Measurements from ENCODE around the gene SP3.

Gene SP3

DNA sequence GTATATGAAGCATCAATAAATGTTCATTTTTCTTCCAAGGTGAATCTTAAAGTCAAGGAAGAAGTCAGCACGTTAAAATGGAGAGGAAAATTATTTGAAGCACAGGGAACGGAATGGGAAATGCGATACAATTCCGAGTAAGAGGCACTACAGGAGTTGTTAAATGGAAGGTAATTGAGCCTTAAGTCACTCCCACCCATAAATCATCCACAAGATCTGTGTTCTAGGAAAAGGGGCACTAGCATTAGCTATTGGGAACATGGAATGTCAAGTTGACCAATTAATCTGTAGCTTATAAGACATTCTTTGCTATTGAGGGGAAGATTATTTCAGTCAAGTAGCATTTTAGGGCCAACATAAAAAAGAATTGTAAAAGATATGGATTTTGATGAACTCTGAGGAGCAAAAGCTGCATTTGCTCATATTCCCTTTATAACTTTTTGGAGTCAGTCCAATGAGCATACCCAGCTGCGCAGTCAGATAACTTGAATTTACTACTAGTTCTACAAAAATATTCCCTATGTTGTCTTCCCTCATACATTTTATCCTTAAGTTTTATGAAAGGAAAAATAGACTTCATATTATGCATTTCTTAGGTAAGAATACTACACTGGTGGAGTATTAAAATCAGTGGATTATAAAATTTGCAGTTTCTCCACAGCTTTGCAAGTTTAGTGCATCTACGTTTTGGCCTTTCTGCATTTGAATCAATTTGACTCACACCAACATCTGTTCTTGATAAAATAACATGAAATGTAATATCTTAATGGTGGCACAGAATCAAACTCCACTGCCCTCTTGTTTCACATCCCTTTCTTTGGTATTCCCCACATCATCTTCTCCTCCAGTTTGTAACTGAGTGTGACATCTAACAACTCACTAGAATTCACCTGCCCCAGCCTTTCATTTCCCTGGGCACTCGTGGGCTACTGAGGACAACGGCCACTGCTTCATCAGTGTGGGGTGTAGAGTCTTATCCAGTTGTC is 95.6 kb downstream of the SP3 start:
- CTCF ChIA-PET, result interaction anchor here (1.0 to 1.8 kb wide), 2 partner anchors 40 to 118 kb away, joined by 3 read pairs; no protein-coding TSS in a partner anchor
- DNase-seq (ENCODE audit: extremely low spot score), result no peak
- TF ChIP-seq, protein P1, sequence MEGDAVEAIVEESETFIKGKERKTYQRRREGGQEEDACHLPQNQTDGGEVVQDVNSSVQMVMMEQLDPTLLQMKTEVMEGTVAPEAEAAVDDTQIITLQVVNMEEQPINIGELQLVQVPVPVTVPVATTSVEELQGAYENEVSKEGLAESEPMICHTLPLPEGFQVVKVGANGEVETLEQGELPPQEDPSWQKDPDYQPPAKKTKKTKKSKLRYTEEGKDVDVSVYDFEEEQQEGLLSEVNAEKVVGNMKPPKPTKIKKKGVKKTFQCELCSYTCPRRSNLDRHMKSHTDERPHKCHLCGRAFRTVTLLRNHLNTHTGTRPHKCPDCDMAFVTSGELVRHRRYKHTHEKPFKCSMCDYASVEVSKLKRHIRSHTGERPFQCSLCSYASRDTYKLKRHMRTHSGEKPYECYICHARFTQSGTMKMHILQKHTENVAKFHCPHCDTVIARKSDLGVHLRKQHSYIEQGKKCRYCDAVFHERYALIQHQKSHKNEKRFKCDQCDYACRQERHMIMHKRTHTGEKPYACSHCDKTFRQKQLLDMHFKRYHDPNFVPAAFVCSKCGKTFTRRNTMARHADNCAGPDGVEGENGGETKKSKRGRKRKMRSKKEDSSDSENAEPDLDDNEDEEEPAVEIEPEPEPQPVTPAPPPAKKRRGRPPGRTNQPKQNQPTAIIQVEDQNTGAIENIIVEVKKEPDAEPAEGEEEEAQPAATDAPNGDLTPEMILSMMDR (IDR thresholded peaks at IDR 0.05; ENCODE audit: control extremely low read depth, extremely low read depth, low read depth, missing control alignments), result no peak
- POLR2A ChIA-PET, result no interaction called here

DNA sequence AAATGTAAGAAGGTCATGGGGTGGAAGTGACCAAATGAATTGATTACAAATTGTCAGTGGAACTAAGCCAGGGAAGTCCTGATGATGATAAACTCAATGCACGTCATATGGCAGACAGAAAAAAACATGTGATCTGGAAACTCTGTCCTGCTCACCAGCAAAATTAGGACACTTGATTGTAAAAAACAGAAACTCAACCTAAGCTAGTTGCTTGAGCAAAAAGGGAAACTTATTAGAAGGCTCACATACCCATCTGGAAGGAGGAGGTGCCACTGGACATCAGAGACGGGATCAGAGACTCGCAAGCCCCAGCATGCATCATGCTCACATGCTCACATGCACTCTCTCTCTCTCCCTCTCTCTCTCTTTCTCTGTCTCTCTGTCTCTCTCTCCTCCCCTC is 96.8 kb downstream of the SP3 start:
- DNase-seq (ENCODE audit: extremely low spot score), result no peak
- TF ChIP-seq, protein P1 (IDR thresholded peaks at IDR 0.05; ENCODE audit: control extremely low read depth, extremely low read depth, low read depth, missing control alignments), result no peak
- CTCF ChIA-PET, result no interaction called here
- POLR2A ChIA-PET, result no interaction called here

DNA sequence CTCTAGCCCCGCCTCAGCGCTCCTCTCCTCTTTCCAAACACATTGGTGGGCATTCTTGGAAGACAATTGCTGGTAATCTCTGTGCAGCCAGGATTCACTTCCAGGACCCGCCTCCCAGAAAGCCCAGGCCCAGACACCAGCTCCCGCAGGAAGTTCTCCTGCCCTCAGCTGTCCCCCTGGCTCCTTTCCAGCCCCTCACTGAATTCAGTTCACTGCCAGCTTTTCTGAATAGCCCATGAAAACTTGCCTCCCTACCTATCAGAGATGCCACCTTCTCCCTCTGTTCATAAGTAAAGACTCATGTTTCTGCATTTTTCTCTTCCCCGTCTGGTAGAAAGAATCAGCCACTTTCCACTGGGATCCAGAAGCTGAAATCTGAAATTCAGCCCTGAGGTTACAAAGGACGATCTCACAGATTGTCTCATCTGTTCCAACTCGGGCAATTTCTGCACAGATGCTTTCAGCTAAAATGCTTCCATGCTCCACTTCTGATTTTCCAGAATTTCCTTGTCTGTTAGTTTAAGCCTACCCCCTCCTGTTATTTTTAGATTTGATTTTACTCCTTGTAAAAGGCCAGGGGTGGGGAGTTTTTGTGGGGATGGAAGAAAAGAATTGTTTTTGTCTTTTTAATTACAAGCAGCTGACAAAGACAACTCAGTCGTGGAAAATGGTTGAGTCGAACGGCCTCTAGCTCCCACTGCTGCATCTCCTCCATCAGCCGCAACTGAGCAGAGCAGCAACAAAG is 98.1 kb downstream of the SP3 start:
- DNase-seq (ENCODE audit: extremely low spot score), result no peak
- ChIA-PET POLR2A (no interaction called here), CTCF (interaction anchor here (1.2 kb wide), 1 partner anchor 12 kb away, joined by 3 read pairs; no protein-coding TSS in a partner anchor)
- TF ChIP-seq, protein P1 (IDR thresholded peaks at IDR 0.05; ENCODE audit: control extremely low read depth, extremely low read depth, low read depth, missing control alignments), result no peak

DNA sequence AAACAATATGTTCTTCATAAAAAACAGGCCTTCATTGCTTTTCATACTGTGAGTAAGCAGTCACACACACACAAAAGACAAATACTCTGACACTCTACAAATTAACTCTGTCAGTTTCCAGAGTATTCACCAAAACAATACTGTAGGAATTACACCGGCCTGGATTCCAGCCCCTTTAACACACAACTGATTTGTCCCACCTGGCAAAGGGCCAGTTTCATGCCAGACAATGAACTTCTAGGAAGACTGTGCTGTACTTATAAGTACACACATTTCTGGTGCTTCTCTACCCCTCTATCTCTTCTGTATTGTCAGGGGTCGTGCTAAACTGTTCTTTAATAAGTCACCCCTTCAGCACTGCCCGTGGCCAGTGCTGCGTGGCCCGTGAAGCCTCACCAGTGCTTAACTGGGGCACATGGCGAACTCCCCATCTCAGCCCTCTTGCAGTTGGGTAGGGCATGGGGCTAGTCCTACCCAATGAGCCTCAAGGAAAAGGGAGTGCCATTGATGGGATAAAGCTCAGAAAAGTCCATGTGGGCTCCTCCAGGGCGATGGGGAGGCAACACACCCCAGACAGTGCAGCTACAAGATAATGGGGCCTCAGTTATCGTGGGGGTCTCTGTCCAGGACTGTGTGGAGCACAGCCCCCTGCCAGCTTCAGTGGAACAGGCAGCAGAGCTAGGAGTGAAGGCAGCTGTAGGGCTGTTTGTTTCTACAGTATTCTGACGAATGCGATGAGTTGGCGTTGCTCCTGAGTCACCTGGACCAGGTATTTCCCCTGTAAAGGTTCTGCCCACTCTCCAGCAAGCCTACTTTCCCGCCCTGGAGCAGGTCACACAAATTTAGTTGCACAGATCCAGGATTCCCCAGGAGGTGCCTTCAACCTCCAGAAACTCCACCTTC is 99.0 kb downstream of the SP3 start:
- ChIA-PET CTCF (interaction anchor here (1.2 kb wide), 1 partner anchor 12 kb away, joined by 3 read pairs; no protein-coding TSS in a partner anchor), POLR2A (no interaction called here)
- DNase-seq (ENCODE audit: extremely low spot score), result no peak
- TF ChIP-seq, protein P1 (IDR thresholded peaks at IDR 0.05; ENCODE audit: control extremely low read depth, extremely low read depth, low read depth, missing control alignments), result no peak

DNA sequence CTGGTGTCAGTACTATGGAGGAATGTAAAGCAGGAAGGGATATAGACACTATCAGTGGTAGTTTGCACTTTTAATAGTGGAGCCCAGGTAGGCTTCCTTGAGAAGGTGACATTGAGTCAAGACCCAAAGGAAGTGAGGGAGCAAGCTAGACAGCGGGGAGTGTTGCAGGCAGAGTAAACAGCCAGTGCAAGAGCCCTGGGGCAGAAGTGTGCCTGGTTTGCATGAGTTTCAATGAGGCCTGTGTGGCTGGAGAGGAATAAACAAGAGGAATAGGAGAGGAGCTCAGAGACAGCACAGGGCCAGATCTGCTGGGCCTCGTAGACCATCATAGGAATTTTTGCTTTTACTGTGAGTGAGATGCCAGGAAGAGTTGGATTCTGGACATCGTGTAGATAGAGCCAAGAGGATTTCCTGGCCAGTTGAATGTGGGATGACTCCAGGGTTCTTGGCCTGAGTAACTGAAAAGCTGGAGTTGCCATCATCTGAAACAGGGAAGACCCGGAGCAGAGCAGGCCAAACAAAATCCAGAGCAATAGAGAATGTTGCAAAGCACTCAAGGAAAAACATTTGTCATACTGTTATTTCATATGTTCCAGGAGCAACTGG is 102.5 kb downstream of the SP3 start:
- ChIA-PET CTCF (interaction anchor here (1.3 kb wide), 1 partner anchor 17 kb away, joined by 5 read pairs; no protein-coding TSS in a partner anchor), POLR2A (no interaction called here)
- DNase-seq (ENCODE audit: extremely low spot score), result no peak
- TF ChIP-seq, protein P1 (IDR thresholded peaks at IDR 0.05; ENCODE audit: control extremely low read depth, extremely low read depth, low read depth, missing control alignments), result no peak
